Measurements from ENCODE around the gene FNIP1.

DNA sequence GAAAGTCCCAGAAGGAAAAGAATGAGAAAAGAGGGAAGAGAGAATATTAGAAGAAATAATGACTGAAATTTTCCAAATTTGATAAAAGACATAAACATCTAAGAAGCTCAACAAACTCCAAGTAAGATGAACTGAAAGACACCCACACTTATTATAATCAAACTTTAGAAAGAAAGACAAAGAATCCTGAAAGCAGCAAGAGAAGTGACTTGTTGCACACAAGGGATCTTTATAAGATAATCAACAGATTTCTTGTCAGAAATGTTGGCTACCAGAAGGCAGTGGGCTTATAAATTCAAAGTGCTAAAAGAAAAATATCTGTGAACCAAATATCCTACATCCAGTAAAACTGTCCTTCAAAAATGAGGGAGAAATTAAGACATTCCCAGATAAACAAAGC, 49.0 kb upstream of the FNIP1 start:
- no peak for TF ChIP-seq EZH2 (IDR thresholded peaks at IDR 0.05; ENCODE audit: insufficient read depth, poor library complexity, severe bottlenecking)
- no peak for TF ChIP-seq EZH2phosphoT487 (IDR thresholded peaks at IDR 0.05; ENCODE audit: insufficient read depth, low read depth)

Data from GM23248 (cell line).